Measurements from ENCODE around the gene MACROD2.

GRCh38 chr20:15214051-15214450, 1218.7 kb downstream of the MACROD2 start:
- TF ChIP-seq BACH2 (CRISPR knock-in tag; IDR thresholded peaks at IDR 0.05; ENCODE audit: borderline replicate concordance) = no peak
- TF ChIP-seq ARNTL (CRISPR knock-in tag; IDR thresholded peaks at IDR 0.05; ENCODE audit: borderline replicate concordance, low read depth) = no peak
